Mesendoderm (in vitro differentiated cells): Measurements from ENCODE around the gene PLCXD3.

Source experiments
- DNase-seq: peaks from one replicate; pipeline ENCODE4 v3.0.0; 2013
- H2AK5ac ChIP-seq: 2 replicates; pipeline ENCODE4 v1.6.1; 2013; ENCODE audit warnings: low read length, inconsistent platforms
- H2BK120ac ChIP-seq: 2 replicates; pipeline ENCODE4 v1.6.1; 2013; ENCODE audit warnings: low read depth, mild to moderate bottlenecking, low read length, moderate library complexity, mixed read lengths
- H2BK15ac ChIP-seq: replicated peaks from 2 replicates; pipeline ENCODE4 v1.6.1; 2013; ENCODE audit warnings: low read depth, mild to moderate bottlenecking, moderate library complexity
- H2BK5ac ChIP-seq: 2 replicates; pipeline ENCODE4 v1.6.1; 2013; ENCODE audit warnings: low read length, inconsistent platforms
- H3K18ac ChIP-seq: 2 replicates; pipeline ENCODE4 v1.6.1; 2013; ENCODE audit warnings: mild to moderate bottlenecking, low read length, mixed read lengths
- H3K23ac ChIP-seq: one replicate; pipeline ENCODE4 v1.6.1; 2013; ENCODE audit warnings: low read length
- H3K27ac ChIP-seq: 2 replicates; pipeline ENCODE4 v1.5.1; 2013; ENCODE audit warnings: low read depth, mild to moderate bottlenecking, inconsistent platforms, low read length, moderate library complexity
- H3K27me3 ChIP-seq: 2 replicates; pipeline ENCODE4 v1.6.1; 2013; ENCODE audit warnings: low read length, control low read depth, mild to moderate bottlenecking, inconsistent platforms; ENCODE audit not compliant: insufficient read depth, poor library complexity
- H3K36me3 ChIP-seq: 2 replicates; pipeline ENCODE4 v1.6.1; 2013; ENCODE audit warnings: low read length, inconsistent platforms; ENCODE audit not compliant: control insufficient read depth, insufficient read depth
- H3K4ac ChIP-seq: one replicate; pipeline ENCODE4 v1.6.1; 2013; ENCODE audit warnings: low read depth, mild to moderate bottlenecking, low read length, moderate library complexity
- H3K4me1 ChIP-seq: 2 replicates; pipeline ENCODE4 v1.6.1; 2013; ENCODE audit warnings: low read depth, low read length, inconsistent platforms; ENCODE audit not compliant: control insufficient read depth
- H3K4me2 ChIP-seq: 2 replicates; pipeline ENCODE4 v1.6.1; 2013; ENCODE audit warnings: low read length
- H3K4me3 ChIP-seq: 2 replicates; pipeline ENCODE4 v1.5.1; 2013; ENCODE audit warnings: mild to moderate bottlenecking, low read length
- H3K56ac ChIP-seq: one replicate; pipeline ENCODE4 v1.6.1; 2013; ENCODE audit warnings: low read length
- H3K79me1 ChIP-seq: 2 replicates; pipeline ENCODE4 v1.6.1; 2013; ENCODE audit warnings: low read length, inconsistent platforms
- H3K79me2 ChIP-seq: 2 replicates; pipeline ENCODE4 v1.6.1; 2013; ENCODE audit warnings: mild to moderate bottlenecking, low read length; ENCODE audit not compliant: control insufficient read depth, insufficient read depth
- H3K9ac ChIP-seq: 2 replicates; pipeline ENCODE4 v1.6.1; 2013; ENCODE audit warnings: low read length, inconsistent platforms
- H4K5ac ChIP-seq: one replicate; pipeline ENCODE4 v1.6.1; 2013; ENCODE audit warnings: low read length
- H4K8ac ChIP-seq: one replicate; pipeline ENCODE4 v1.6.1; 2013; ENCODE audit warnings: low read depth, mild to moderate bottlenecking, control low read depth, low read length, moderate library complexity
- WGBS: extraction: QIAGEN DNeasy Blood & Tissue Kit; methylation state at CpG from one replicate; pipeline ENCODE4 v1.1.7; 2013; ENCODE audit warnings: low lambda C conversion rate, missing lambda C conversion rate; ENCODE audit not compliant: insufficient coverage; ENCODE audit errors: extremely low coverage; 5-methylcytosine and 5-hydroxymethylcytosine counted together

Gene PLCXD3

GRCh38 chr5:41346609-41347008 lies 163.8 kb downstream of the PLCXD3 start:
- Histone ChIP-seq H2BK5ac (no peak overlapping the region), H3K79me1 (no peaks in the 10 kb centered on the region), H3K56ac (no peak overlapping the region), H3K36me3 (no peaks in the 10 kb centered on the region), H2BK15ac (no peak overlapping the region), H3K4me2 (no peak overlapping the region), H4K5ac (no peak overlapping the region), H3K9ac (no peak overlapping the region), H3K27ac (no peak overlapping the region), H3K79me2 (no peaks in the 10 kb centered on the region), H3K23ac (no peak overlapping the region), H3K4ac (no peak overlapping the region), H4K8ac (no peak overlapping the region), H2AK5ac (no peak overlapping the region), H3K4me3 (no peak overlapping the region), H3K4me1 (no peaks in the 10 kb centered on the region), H3K18ac (no peak overlapping the region), H3K27me3 (no peaks in the 10 kb centered on the region), H2BK120ac (no peak overlapping the region)
- no peak for DNase-seq
- no CpG with 5 or more reads among the region's 5 CpGs for WGBS

- Histone ChIP-seq H4K8ac (no peak overlapping the region), H3K79me2 (no peaks in the 10 kb centered on the region), H3K4me3 (no peak overlapping the region), H3K4me1 (no peaks in the 10 kb centered on the region), H3K23ac (no peak overlapping the region), H3K9ac (no peak overlapping the region), H2BK15ac (no peak overlapping the region), H3K56ac (no peak overlapping the region), H3K27ac (no peak overlapping the region), H2BK120ac (no peak overlapping the region), H2AK5ac (no peak overlapping the region), H2BK5ac (no peak overlapping the region), H3K4me2 (no peak overlapping the region), H3K27me3 (no peaks in the 10 kb centered on the region), H3K4ac (no peak overlapping the region), H3K79me1 (no peaks in the 10 kb centered on the region), H4K5ac (no peak overlapping the region), H3K18ac (no peak overlapping the region), H3K36me3 (no peaks in the 10 kb centered on the region)
- DNase-seq: no peak
- no CpG with 5 or more reads among the region's 1 CpG for WGBS
These were observed 165.1 kb downstream of the PLCXD3 start for GRCh38 chr5:41345295-41345694.

GRCh38 chr5:41339339-41339738 lies 171.1 kb downstream of the PLCXD3 start:
- H2AK5ac ChIP-seq: no peak overlapping the region
- no peaks in the 10 kb centered on the region for H3K27me3 ChIP-seq
- H3K9ac ChIP-seq: no peak overlapping the region
- no peak for DNase-seq
- no peak overlapping the region for H3K27ac ChIP-seq
- H3K79me2 ChIP-seq: no peaks in the 10 kb centered on the region
- H3K4me1 ChIP-seq: no peaks in the 10 kb centered on the region
- H3K36me3 ChIP-seq: no peaks in the 10 kb centered on the region
- no peak overlapping the region for H4K5ac ChIP-seq
- H3K18ac ChIP-seq: no peak overlapping the region
- WGBS: no CpG with 5 or more reads among the region's 1 CpG
- no peak overlapping the region for H3K4me3 ChIP-seq
- H3K4me2 ChIP-seq: no peak overlapping the region
- no peak overlapping the region for H3K23ac ChIP-seq
- H4K8ac ChIP-seq: no peak overlapping the region
- no peak overlapping the region for H2BK5ac ChIP-seq
- H2BK120ac ChIP-seq: no peak overlapping the region
- no peaks in the 10 kb centered on the region for H3K79me1 ChIP-seq
- H3K4ac ChIP-seq: no peak overlapping the region
- no peak overlapping the region for H3K56ac ChIP-seq
- no peak overlapping the region for H2BK15ac ChIP-seq

GRCh38 chr5:41338136-41338675 lies 172.2 kb downstream of the PLCXD3 start:
- Histone ChIP-seq H2AK5ac (no peak overlapping the region), H2BK5ac (no peak overlapping the region), H2BK120ac (no peak overlapping the region), H2BK15ac (no peak overlapping the region), H3K27ac (no peak overlapping the region), H3K4me1 (no peaks in the 10 kb centered on the region), H3K4ac (no peak overlapping the region), H3K9ac (no peak overlapping the region), H3K4me3 (no peak overlapping the region), H4K8ac (no peak overlapping the region), H3K36me3 (no peaks in the 10 kb centered on the region), H4K5ac (no peak overlapping the region), H3K4me2 (no peak overlapping the region), H3K79me2 (no peaks in the 10 kb centered on the region), H3K79me1 (no peaks in the 10 kb centered on the region), H3K18ac (no peak overlapping the region), H3K27me3 (no peaks in the 10 kb centered on the region), H3K56ac (no peak overlapping the region), H3K23ac (no peak overlapping the region)
- no CpG with 5 or more reads among the region's 2 CpGs for WGBS
- DNase-seq: no peak

GRCh38 chr5:41337724-41338123 lies 172.7 kb downstream of the PLCXD3 start:
- H2AK5ac ChIP-seq: no peak overlapping the region
- H3K4ac ChIP-seq: no peak overlapping the region
- H2BK120ac ChIP-seq: no peak overlapping the region
- no peak overlapping the region for H3K27ac ChIP-seq
- no peaks in the 10 kb centered on the region for H3K4me1 ChIP-seq
- H3K27me3 ChIP-seq: no peaks in the 10 kb centered on the region
- DNase-seq: no peak
- no peak overlapping the region for H3K23ac ChIP-seq
- H3K56ac ChIP-seq: no peak overlapping the region
- no peaks in the 10 kb centered on the region for H3K79me2 ChIP-seq
- H3K36me3 ChIP-seq: no peaks in the 10 kb centered on the region
- H4K8ac ChIP-seq: no peak overlapping the region
- no peak overlapping the region for H2BK15ac ChIP-seq
- no peak overlapping the region for H3K9ac ChIP-seq
- no peak overlapping the region for H3K18ac ChIP-seq
- H2BK5ac ChIP-seq: no peak overlapping the region
- no peak overlapping the region for H3K4me3 ChIP-seq
- H3K79me1 ChIP-seq: no peaks in the 10 kb centered on the region
- H3K4me2 ChIP-seq: no peak overlapping the region
- H4K5ac ChIP-seq: no peak overlapping the region

- Histone ChIP-seq H3K9ac (no peak overlapping the region), H3K18ac (no peak overlapping the region), H3K56ac (no peak overlapping the region), H3K4ac (no peak overlapping the region), H3K27me3 (no peaks in the 10 kb centered on the region), H2AK5ac (no peak overlapping the region), H4K8ac (no peak overlapping the region), H2BK15ac (no peak overlapping the region), H3K4me2 (no peak overlapping the region), H3K4me1 (no peaks in the 10 kb centered on the region), H3K36me3 (no peaks in the 10 kb centered on the region), H3K4me3 (no peak overlapping the region), H3K27ac (no peak overlapping the region), H3K79me1 (no peaks in the 10 kb centered on the region), H2BK5ac (no peak overlapping the region), H4K5ac (no peak overlapping the region), H3K23ac (no peak overlapping the region), H2BK120ac (no peak overlapping the region), H3K79me2 (no peaks in the 10 kb centered on the region)
- DNase-seq: no peak
These were observed 173.2 kb downstream of the PLCXD3 start for GRCh38 chr5:41337216-41337615.
